Measurements from ENCODE around the gene JPT2. TPM values are rescaled to one million over a fixed set of nuclear protein-coding genes. Genes with fewer than 3 reads are reported as not detected.

JPT2 gene
- total RNA-seq, 1 experiment from 2014 or later, result 26.2 TPM

DNA sequence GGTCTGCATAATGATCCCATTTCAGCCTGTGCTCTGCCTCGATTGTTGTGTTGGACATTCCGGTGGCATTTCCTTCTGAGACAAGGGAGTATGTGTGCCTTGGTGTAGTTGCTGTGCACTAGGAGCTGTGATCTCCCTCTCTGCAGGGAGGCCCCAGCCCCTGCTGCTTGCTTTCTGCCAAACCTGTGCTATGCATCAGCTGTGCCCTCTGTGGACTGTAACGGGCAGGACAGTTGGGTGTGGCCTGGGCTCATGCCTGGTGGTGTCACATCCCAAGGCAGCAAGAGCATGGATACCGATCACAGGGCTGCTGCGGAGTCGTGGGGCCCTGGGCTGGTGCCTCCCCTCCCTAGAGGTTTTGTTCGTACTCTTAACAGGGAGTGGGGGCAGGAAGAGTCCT lies 3.8 kb upstream of the JPT2 start:
- Histone ChIP-seq H3K4me2 (ENCODE audit: low read depth, low read length, poor library complexity, severe bottlenecking) (no peak overlapping the region), H4K20me1 (ENCODE audit: insufficient read depth, low read depth, low read length) (no peaks in the 10 kb centered on the region), H2AFZ (ENCODE audit: low read length) (no peak overlapping the region), H3K27ac (ENCODE audit: low read length) (no peak overlapping the region), H3K36me3 (ENCODE audit: insufficient read depth, low read length) (peaks cover 2% of the 10 kb centered on the region; the same call in 1 of the 2 replicates), H3K4me3 (ENCODE audit: low read length) (no peak overlapping the region), H3K27me3 (ENCODE audit: low read length) (no peaks in the 10 kb centered on the region), H3K9me3 (ENCODE audit: low read length) (no peaks in the 10 kb centered on the region), H3K9ac (ENCODE audit: low read length) (no peak overlapping the region), H3K9me2 (replicated peaks; ENCODE audit: insufficient read depth, low read length) (no peaks in the 10 kb centered on the region), H3K79me2 (ENCODE audit: low read length) (peaks cover 12% of the 10 kb centered on the region), H3K4me1 (ENCODE audit: low read length) (peaks cover 12% of the 10 kb centered on the region)
- no peak for DNase-seq

DNA sequence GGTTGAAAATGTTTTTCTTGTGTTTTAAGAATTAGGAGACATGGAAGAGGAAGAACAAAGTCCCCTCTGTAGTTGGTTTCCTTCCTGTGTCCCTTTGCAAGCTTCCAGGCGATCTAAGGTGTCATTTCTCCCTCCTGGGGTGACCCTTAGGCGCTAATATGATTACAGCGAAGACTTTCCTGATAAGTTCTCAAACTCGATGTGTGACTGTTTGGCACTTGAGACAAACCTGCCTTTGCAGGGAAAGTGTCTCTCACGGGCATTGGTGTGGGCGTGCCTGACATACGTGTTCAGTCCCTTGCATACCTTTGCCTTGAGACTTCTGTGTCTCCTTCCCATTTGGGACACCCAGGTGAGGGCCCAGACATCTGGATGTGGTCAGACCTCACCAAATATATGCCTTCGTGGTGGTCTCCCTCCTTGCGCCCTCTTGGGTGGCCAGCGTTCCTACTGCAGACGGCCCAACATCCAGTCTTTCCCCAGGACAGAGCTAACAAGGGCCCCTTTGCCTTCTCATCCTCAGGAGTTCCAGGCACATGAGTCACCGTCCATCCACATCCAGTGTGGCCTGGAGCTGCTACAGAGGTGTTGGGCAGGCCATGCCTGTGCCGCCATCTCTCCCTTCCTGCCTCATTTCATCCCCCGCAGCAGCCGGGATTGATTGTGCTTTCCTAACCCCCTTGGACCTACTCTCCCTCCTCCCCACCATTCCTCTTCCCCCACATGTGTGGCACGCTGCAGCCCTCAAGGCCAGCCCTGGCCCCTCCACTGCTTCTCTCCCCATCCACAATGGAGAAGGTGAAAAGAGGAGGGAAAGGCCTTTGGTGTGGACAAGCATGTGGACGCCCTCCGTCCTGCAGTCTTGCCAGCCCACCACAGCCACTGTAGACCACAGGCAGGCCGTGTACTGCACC lies 3.1 kb upstream of the JPT2 start:
- no peak overlapping the region for H3K9ac ChIP-seq (ENCODE audit: low read length)
- no peaks in the 10 kb centered on the region for H4K20me1 ChIP-seq (ENCODE audit: insufficient read depth, low read depth, low read length)
- DNase-seq, result no peak

DNA sequence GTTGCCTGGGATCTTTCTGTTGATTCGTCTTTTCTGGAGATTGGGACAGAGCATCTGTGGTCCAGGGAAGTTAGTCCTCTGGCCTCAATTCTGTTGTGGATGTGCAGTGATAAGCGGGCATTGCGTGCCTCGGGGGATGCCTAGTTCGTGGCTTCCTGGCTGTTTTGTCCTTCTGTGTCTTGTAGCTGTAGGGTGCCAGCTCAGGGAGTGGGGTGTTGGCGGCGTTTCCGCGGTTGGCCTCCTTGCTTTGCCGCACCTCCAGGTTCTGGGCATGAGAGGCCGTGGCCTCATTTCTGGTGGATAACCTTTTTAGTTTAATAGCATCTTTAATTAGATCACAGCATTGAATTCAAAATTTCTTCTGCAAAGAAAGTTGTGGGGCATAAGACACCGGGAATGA lies 1.4 kb upstream of the JPT2 start:
- H3K9ac ChIP-seq (ENCODE audit: low read length), result no peak overlapping the region
- no peaks in the 10 kb centered on the region for H3K9me2 ChIP-seq (replicated peaks; ENCODE audit: insufficient read depth, low read length)
- peaks cover 36% of the 10 kb centered on the region for H3K79me2 ChIP-seq (ENCODE audit: low read length)
- H3K4me3 ChIP-seq (ENCODE audit: low read length), result no peak overlapping the region
- DNase-seq, result no peak
- H3K27me3 ChIP-seq (ENCODE audit: low read length), result no peaks in the 10 kb centered on the region
- no peak overlapping the region for H2AFZ ChIP-seq (ENCODE audit: low read length)
- H3K9me3 ChIP-seq (ENCODE audit: low read length), result no peaks in the 10 kb centered on the region
- H3K27ac ChIP-seq (ENCODE audit: low read length), result no peak overlapping the region
- no peak overlapping the region for H3K4me2 ChIP-seq (ENCODE audit: low read depth, low read length, poor library complexity, severe bottlenecking)
- no peaks in the 10 kb centered on the region; the same call in 1 of the 2 replicates for H4K20me1 ChIP-seq (ENCODE audit: insufficient read depth, low read depth, low read length)
- H3K36me3 ChIP-seq (ENCODE audit: insufficient read depth, low read length), result peaks cover 6% of the 10 kb centered on the region; the same call in 1 of the 2 replicates
- H3K4me1 ChIP-seq (ENCODE audit: low read length), result peaks cover 16% of the 10 kb centered on the region

More for the DNA sequence above, 3.1 kb upstream of the JPT2 start:
- Histone ChIP-seq H3K27ac (ENCODE audit: low read length) (no peak overlapping the region), H2AFZ (ENCODE audit: low read length) (no peak overlapping the region), H3K9me2 (replicated peaks; ENCODE audit: insufficient read depth, low read length) (no peaks in the 10 kb centered on the region), H3K79me2 (ENCODE audit: low read length) (peaks cover 20% of the 10 kb centered on the region), H3K4me1 (ENCODE audit: low read length) (peaks cover 16% of the 10 kb centered on the region), H3K36me3 (ENCODE audit: insufficient read depth, low read length) (peaks cover 3% of the 10 kb centered on the region; the same call in 1 of the 2 replicates), H3K9me3 (ENCODE audit: low read length) (no peaks in the 10 kb centered on the region), H3K4me2 (ENCODE audit: low read depth, low read length, poor library complexity, severe bottlenecking) (no peak overlapping the region), H3K27me3 (ENCODE audit: low read length) (no peaks in the 10 kb centered on the region), H3K4me3 (ENCODE audit: low read length) (no peak overlapping the region)

DNA sequence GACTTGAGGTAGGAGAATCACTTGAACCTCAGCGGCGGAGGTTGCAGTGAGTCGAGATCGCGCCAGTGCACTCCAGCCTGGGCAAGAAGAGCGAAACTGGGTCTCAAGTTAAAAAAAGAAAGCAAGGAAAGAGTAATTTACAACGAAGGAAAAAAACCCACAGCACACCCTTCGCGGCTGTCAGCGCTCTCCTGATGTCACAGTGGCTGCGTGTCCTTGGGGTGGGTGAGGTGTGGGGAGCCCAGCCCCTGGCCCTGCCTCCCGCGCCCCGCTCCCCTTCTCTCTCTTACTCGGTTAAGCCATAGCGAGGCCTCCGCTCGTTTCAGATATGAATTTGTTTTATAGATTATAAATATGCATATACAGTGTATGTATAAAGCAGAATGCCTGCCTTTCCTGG lies 740 bp upstream of the JPT2 start:
- no peaks in the 10 kb centered on the region for H3K27me3 ChIP-seq (ENCODE audit: low read length)
- H3K4me3 ChIP-seq (ENCODE audit: low read length), result peak overlapping the region; percentile 60
- H3K27ac ChIP-seq (ENCODE audit: low read length), result no peak overlapping the region
- peaks cover 42% of the 10 kb centered on the region for H3K79me2 ChIP-seq (ENCODE audit: low read length)
- peaks cover 16% of the 10 kb centered on the region for H3K4me1 ChIP-seq (ENCODE audit: low read length)
- H3K9me2 ChIP-seq (replicated peaks; ENCODE audit: insufficient read depth, low read length), result no peaks in the 10 kb centered on the region
- H3K9me3 ChIP-seq (ENCODE audit: low read length), result no peaks in the 10 kb centered on the region
- H3K36me3 ChIP-seq (ENCODE audit: insufficient read depth, low read length), result 0 out of 2 replicates have a peak, but pooled peaks cover 6% of the 10 kb centered on the region
- DNase-seq, result no peak
- peak overlapping the region; percentile 53 for H3K9ac ChIP-seq (ENCODE audit: low read length)
- no peaks in the 10 kb centered on the region; the same call in 1 of the 2 replicates for H4K20me1 ChIP-seq (ENCODE audit: insufficient read depth, low read depth, low read length)
- H3K4me2 ChIP-seq (ENCODE audit: low read depth, low read length, poor library complexity, severe bottlenecking), result peak overlapping the region; percentile 79
- H2AFZ ChIP-seq (ENCODE audit: low read length), result no peak overlapping the region

DNA sequence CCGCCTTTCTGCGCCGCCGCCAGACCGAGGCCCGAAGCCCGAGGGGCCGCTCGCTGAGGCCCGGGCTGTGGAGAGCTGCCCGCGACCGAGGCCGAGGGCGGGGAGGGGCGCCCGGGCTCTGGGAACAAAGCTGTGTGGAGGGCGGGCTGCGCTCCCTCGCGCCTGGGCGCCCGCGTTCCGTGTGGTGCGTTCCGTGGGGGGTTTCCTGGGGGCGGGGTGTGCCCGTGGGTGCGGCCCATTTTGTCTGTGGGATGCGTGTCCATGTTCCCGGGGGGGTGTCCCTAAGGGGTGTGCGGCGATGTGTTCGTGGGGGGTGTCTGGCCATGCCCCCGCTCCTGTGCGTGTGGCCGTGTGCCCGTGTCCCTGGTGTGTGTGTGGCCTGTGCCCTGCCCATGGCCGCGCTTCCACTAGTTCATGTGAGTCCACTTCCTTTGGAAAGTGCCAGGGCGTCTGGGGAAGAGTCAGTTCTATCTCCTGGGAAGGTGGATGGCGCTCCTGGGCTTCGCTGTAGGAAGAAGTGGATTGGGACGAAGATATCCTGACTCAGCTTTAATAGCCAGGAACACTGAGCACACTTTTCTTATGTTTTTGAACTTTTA lies 520 bp downstream of the JPT2 start:
- peak overlapping the region; percentile 88 for H3K9ac ChIP-seq (ENCODE audit: low read length)
- DNase-seq, result peak; percentile 65
- peaks cover 4% of the 10 kb centered on the region; the same call in 1 of the 2 replicates for H4K20me1 ChIP-seq (ENCODE audit: insufficient read depth, low read depth, low read length)
- peak overlapping the region; percentile 97 for H3K4me3 ChIP-seq (ENCODE audit: low read length)
- H2AFZ ChIP-seq (ENCODE audit: low read length), result no peak overlapping the region
- H3K27me3 ChIP-seq (ENCODE audit: low read length), result no peaks in the 10 kb centered on the region
- H3K9me2 ChIP-seq (replicated peaks; ENCODE audit: insufficient read depth, low read length), result no peaks in the 10 kb centered on the region
- H3K4me2 ChIP-seq (ENCODE audit: low read depth, low read length, poor library complexity, severe bottlenecking), result peak overlapping the region; percentile 83
- peaks cover 6% of the 10 kb centered on the region; the same call in 1 of the 2 replicates for H3K36me3 ChIP-seq (ENCODE audit: insufficient read depth, low read length)
- H3K27ac ChIP-seq (ENCODE audit: low read length), result peak overlapping the region; percentile 50
- H3K9me3 ChIP-seq (ENCODE audit: low read length), result no peaks in the 10 kb centered on the region
- H3K79me2 ChIP-seq (ENCODE audit: low read length), result peaks cover 54% of the 10 kb centered on the region
- peaks cover 16% of the 10 kb centered on the region for H3K4me1 ChIP-seq (ENCODE audit: low read length)

DNA sequence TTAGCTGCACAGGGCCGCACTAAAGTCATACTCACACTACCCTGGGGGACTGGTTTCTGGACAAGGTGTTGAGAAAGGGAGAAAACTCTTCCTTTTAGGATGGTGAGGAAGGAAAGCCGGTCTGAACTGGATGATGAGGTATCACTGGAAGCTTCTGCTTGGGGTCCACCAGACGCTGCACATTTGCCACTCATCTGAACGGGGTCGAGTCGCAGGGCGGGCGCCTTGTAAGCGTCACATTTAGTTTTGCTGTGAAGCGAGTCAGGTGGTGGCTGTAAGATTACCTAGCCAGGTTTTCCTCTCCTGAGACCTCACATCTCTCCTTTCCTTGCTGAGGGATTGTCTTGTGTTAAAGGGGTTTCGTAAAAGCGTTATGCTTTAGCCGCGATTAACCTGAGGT lies 2.3 kb downstream of the JPT2 start:
- no peak for DNase-seq
- H3K36me3 ChIP-seq (ENCODE audit: insufficient read depth, low read length), result peaks cover 8% of the 10 kb centered on the region; the same call in 1 of the 2 replicates
- peaks cover 5% of the 10 kb centered on the region for H4K20me1 ChIP-seq (ENCODE audit: insufficient read depth, low read depth, low read length)
- H3K4me2 ChIP-seq (ENCODE audit: low read depth, low read length, poor library complexity, severe bottlenecking), result no peak overlapping the region
- no peak overlapping the region for H3K4me3 ChIP-seq (ENCODE audit: low read length)
- no peak overlapping the region for H3K27ac ChIP-seq (ENCODE audit: low read length)
- no peak overlapping the region for H3K9ac ChIP-seq (ENCODE audit: low read length)
- H3K9me2 ChIP-seq (replicated peaks; ENCODE audit: insufficient read depth, low read length), result no peaks in the 10 kb centered on the region
- no peaks in the 10 kb centered on the region for H3K9me3 ChIP-seq (ENCODE audit: low read length)
- no peak overlapping the region for H2AFZ ChIP-seq (ENCODE audit: low read length)
- H3K27me3 ChIP-seq (ENCODE audit: low read length), result no peaks in the 10 kb centered on the region
- peaks cover 72% of the 10 kb centered on the region for H3K79me2 ChIP-seq (ENCODE audit: low read length)
- H3K4me1 ChIP-seq (ENCODE audit: low read length), result peaks cover 16% of the 10 kb centered on the region

DNA sequence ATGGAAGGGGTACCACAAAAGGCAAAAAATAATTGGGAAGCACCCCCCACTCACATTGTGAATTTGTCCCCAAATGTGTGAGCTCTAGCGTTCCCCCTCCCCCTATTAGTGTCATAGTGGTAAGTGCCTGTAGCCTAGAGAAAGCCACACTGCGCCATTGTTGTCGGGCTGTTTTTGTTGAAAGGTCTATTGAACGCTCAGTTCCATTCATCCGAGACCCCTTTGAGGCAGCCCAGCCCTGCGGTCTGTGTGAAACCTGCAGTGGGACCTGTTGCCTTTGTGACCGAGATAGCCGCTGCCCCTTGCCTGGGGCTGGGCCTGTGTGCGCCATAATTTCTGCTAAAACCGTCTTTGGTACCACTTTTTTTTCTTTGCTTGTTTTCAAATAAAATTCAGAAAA lies 3.0 kb downstream of the JPT2 start:
- no peaks in the 10 kb centered on the region for H3K9me3 ChIP-seq (ENCODE audit: low read length)
- no peak overlapping the region for H3K4me2 ChIP-seq (ENCODE audit: low read depth, low read length, poor library complexity, severe bottlenecking)
- H3K4me3 ChIP-seq (ENCODE audit: low read length), result no peak overlapping the region
- H3K27me3 ChIP-seq (ENCODE audit: low read length), result no peaks in the 10 kb centered on the region
- H2AFZ ChIP-seq (ENCODE audit: low read length), result no peak overlapping the region
- H3K9me2 ChIP-seq (replicated peaks; ENCODE audit: insufficient read depth, low read length), result no peaks in the 10 kb centered on the region
- DNase-seq, result no peak
- H3K79me2 ChIP-seq (ENCODE audit: low read length), result peaks cover 78% of the 10 kb centered on the region
- H3K4me1 ChIP-seq (ENCODE audit: low read length), result peaks cover 16% of the 10 kb centered on the region
- H3K9ac ChIP-seq (ENCODE audit: low read length), result no peak overlapping the region
- H3K36me3 ChIP-seq (ENCODE audit: insufficient read depth, low read length), result peaks cover 12% of the 10 kb centered on the region; the same call in 1 of the 2 replicates
- H3K27ac ChIP-seq (ENCODE audit: low read length), result no peak overlapping the region
- H4K20me1 ChIP-seq (ENCODE audit: insufficient read depth, low read depth, low read length), result peaks cover 5% of the 10 kb centered on the region

All from Karpas-422 (cell line).